Endothelial cell (in vitro differentiated cells): ENCODE measurements around the gene RPL27A. TPM values are rescaled to one million over a fixed set of nuclear protein-coding genes. Genes with fewer than 3 reads are reported as not detected.
A peak's percentile ranks its signal among the peaks of the same experiment; 100 is the strongest.

Experiments used
- DNase-seq: peaks from one replicate; pipeline ENCODE4 v3.0.0; 2021; ENCODE audit warnings: low spot score
- H3K27ac Mint-ChIP-seq: one replicate; pipeline ENCODE4 v1.8.0; 2021; ENCODE audit warnings: mixed read lengths, inconsistent platforms; ENCODE audit not compliant: unreplicated experiment
- H3K27me3 Mint-ChIP-seq: one replicate; pipeline ENCODE4 v1.8.0; 2021; ENCODE audit warnings: mild to moderate bottlenecking, moderate library complexity, mixed read lengths, inconsistent platforms; ENCODE audit not compliant: unreplicated experiment
- H3K36me3 Mint-ChIP-seq: one replicate; pipeline ENCODE4 v1.8.0; 2021; ENCODE audit warnings: mild to moderate bottlenecking, low read depth, mixed read lengths, inconsistent platforms; ENCODE audit not compliant: unreplicated experiment
- H3K4me1 Mint-ChIP-seq: one replicate; pipeline ENCODE4 v1.8.0; 2021; ENCODE audit warnings: mild to moderate bottlenecking, mixed read lengths, inconsistent platforms; ENCODE audit not compliant: unreplicated experiment
- H3K4me3 Mint-ChIP-seq: one replicate; pipeline ENCODE4 v1.8.0; 2021; ENCODE audit warnings: mild to moderate bottlenecking, mixed read lengths, inconsistent platforms; ENCODE audit not compliant: unreplicated experiment
- H3K9me3 Mint-ChIP-seq: one replicate; pipeline ENCODE4 v1.8.0; 2021; ENCODE audit warnings: mixed read lengths, inconsistent platforms; ENCODE audit not compliant: unreplicated experiment
- total RNA-seq: library from RNA; stranded (reverse); fragmentation: NEBNext Ultra II Directional; extraction: Animal tissue kit (Norgen Biotek cat#: 25700); gene quantifications from one replicate; pipeline ENCODE4 v1.2.1, GENCODE V29; 2021; ENCODE audit not compliant: unreplicated experiment
- TF ChIP-seq, protein P1 (sequence below): fragments of 200-600 bp; sonication (generic); IDR thresholded peaks from one replicate; pipeline ENCODE4 v1.5.0; 2021; ENCODE audit warnings: antibody characterized with exemption; ENCODE audit not compliant: unreplicated experiment

Gene RPL27A
- total RNA-seq, 1 donor from 2014 or later: 1,456 TPM

DNA sequence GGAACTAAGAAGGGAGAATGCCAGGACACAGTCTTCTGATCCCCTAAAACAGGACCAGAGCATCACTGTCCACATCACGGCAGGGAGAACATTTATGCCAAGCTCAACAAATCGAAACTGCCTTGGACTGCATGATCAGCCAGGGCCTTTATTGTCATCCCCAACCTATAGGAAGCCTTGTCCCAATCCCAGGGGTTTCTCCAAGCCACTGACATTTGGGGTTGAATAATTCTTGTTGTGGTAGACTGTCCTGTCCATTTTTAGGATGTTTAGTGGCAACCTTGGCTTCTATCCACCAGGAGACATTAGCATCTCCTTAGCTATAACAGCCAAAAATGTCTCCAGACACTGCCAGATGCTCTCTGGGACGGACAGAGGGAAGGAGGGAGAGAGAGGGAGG, 37.1 kb downstream of the RPL27A start:
- TF ChIP-seq, protein P1, sequence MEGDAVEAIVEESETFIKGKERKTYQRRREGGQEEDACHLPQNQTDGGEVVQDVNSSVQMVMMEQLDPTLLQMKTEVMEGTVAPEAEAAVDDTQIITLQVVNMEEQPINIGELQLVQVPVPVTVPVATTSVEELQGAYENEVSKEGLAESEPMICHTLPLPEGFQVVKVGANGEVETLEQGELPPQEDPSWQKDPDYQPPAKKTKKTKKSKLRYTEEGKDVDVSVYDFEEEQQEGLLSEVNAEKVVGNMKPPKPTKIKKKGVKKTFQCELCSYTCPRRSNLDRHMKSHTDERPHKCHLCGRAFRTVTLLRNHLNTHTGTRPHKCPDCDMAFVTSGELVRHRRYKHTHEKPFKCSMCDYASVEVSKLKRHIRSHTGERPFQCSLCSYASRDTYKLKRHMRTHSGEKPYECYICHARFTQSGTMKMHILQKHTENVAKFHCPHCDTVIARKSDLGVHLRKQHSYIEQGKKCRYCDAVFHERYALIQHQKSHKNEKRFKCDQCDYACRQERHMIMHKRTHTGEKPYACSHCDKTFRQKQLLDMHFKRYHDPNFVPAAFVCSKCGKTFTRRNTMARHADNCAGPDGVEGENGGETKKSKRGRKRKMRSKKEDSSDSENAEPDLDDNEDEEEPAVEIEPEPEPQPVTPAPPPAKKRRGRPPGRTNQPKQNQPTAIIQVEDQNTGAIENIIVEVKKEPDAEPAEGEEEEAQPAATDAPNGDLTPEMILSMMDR: no peak
- H3K4me1 Mint-ChIP-seq: peaks cover 95% of the 10 kb centered on the region
- H3K4me3 Mint-ChIP-seq: no peak overlapping the region
- H3K27ac Mint-ChIP-seq: no peak overlapping the region
- peaks cover 6% of the 10 kb centered on the region for H3K27me3 Mint-ChIP-seq
- DNase-seq: no peak
- H3K36me3 Mint-ChIP-seq: peaks cover 18% of the 10 kb centered on the region
- no peaks in the 10 kb centered on the region for H3K9me3 Mint-ChIP-seq

DNA sequence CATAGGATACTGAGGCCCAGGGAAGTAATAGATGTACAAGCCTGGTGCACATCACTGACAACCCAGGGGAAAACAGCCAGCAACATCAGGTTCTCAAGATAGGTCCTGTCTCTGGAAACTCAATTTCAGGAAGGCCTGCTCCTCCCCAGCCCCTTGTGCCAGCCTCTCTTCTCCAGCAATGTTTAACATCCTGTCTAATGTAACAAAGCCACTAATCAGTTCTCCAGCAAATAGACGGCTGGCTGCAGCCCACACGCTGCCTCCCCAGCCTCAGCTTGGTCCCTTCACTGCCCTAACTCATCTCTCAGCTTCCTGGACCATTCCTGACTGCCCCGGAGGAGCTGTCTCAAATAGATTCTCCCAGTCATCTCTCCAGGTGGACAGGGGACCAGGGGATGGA, 37.8 kb downstream of the RPL27A start:
- H3K4me3 Mint-ChIP-seq: no peak overlapping the region
- TF ChIP-seq, protein P1: no peak
- peaks cover 9% of the 10 kb centered on the region for H3K27me3 Mint-ChIP-seq
- H3K36me3 Mint-ChIP-seq: peaks cover 15% of the 10 kb centered on the region
- no peaks in the 10 kb centered on the region for H3K9me3 Mint-ChIP-seq
- H3K27ac Mint-ChIP-seq: no peak overlapping the region
- peaks cover 92% of the 10 kb centered on the region for H3K4me1 Mint-ChIP-seq
- DNase-seq: no peak

DNA sequence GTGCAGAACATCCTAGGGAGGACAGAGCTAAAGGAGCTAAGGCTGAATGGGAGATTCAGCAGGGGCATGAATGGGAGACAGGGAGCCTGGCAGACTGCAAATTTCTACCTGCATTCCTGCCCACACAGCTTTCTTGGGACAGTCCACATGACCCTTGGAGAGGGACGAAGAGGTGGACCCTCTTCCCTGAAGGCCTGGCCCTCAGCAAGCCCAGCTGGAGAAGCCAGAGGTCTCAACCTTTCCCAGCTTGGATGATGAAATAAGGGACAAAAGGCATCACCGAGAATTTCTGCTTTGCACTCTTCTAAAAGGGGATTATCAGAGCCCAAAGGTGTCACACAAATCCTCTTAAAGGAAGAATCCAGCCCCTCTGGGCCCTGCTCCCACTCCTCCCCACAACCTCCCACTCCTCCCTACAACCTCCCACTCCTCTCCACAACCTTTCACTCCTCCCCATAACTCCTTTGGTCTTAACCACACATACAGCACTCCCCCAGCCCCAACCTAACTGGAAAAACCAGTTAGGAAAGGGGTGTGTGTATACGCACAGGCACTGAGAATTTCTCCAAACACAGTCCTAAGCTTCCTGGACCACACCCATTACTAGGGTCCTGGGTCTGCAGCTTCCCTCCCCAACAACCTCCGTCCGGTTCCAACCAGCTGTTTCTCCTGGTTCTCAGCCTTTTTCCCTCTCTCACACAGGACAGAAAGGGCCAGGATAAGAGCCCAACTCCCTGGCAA, 38.4 kb downstream of the RPL27A start:
- Mint-ChIP-seq H3K4me3 (no peak overlapping the region), H3K27me3 (peaks cover 7% of the 10 kb centered on the region), H3K36me3 (peaks cover 14% of the 10 kb centered on the region), H3K4me1 (peaks cover 86% of the 10 kb centered on the region), H3K27ac (peak overlapping the region; percentile 70), H3K9me3 (no peaks in the 10 kb centered on the region)
- TF ChIP-seq, protein P1: no peak
- no peak for DNase-seq

DNA sequence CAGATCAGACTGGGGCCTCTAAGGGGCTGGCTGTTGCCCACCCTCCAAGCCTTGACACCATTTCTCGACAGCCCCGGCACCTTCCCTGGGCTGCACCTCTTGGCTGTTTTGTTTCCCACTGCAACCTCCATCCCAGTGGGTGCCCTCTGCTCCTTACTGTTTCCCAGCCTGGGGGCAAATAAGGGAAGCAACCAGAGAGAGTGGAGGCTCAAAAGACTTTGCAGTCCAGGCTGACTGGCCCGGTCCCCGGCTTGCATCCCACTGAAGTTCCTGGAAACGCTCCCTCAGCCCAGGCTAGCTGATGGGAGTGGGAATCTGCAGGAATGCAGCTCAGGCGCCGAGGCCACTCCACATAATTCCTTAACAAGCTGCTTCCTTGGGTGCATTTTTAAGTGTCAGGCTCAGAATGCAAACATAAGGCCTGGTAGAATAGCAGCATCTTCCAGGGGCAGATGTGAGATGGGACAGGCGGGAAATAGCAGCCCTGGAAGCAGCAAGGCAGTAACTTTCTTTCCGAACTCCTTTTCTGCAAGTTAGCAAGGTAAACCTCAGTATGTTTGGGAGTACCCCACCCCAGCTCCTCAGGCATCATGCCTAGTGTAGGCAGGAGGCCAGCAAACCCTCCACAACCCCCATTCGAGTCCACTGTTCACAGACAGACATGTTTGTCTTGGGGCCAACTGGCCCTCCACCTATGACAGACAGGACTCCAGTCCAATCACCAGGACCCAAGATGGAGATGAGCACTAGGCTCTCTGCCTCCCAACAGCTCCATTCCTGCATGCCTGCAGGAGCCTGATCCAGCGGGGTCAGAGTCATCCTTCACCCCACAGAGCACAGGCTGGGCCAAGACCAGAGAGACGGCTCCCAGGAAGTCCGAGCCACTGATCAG, 39.3 kb downstream of the RPL27A start:
- peak overlapping the region; percentile 70 for H3K27ac Mint-ChIP-seq
- TF ChIP-seq, protein P1: no peak
- no peak overlapping the region for H3K4me3 Mint-ChIP-seq
- DNase-seq: no peak
- peaks cover 11% of the 10 kb centered on the region for H3K36me3 Mint-ChIP-seq
- peaks cover 77% of the 10 kb centered on the region for H3K4me1 Mint-ChIP-seq
- H3K9me3 Mint-ChIP-seq: no peaks in the 10 kb centered on the region
- H3K27me3 Mint-ChIP-seq: peaks cover 7% of the 10 kb centered on the region
